Stimulated activated CD4-positive, alpha-beta T cell treated with anti-CD3 and anti-CD28 coated beads, Interleukin-12 subunit alpha, Interleukin-12 subunit beta, amount 100 ng/mL, for 48 hours (primary cell): ENCODE measurements around the gene FCGR1A.
"Not testable (repeated sequence)": the region's sequence is repeated elsewhere in the genome, so short reads cannot be mapped to it uniquely, and the experiment has no call there.

ENCODE experiments used
- DNase-seq, 3 donors: peaks; one replicate each; pipeline ENCODE4 v3.0.0-alpha.2; 2020; ENCODE audit warnings: low read depth in 2 of 3, low spot score in 1 of 3

Gene FCGR1A

DNA sequence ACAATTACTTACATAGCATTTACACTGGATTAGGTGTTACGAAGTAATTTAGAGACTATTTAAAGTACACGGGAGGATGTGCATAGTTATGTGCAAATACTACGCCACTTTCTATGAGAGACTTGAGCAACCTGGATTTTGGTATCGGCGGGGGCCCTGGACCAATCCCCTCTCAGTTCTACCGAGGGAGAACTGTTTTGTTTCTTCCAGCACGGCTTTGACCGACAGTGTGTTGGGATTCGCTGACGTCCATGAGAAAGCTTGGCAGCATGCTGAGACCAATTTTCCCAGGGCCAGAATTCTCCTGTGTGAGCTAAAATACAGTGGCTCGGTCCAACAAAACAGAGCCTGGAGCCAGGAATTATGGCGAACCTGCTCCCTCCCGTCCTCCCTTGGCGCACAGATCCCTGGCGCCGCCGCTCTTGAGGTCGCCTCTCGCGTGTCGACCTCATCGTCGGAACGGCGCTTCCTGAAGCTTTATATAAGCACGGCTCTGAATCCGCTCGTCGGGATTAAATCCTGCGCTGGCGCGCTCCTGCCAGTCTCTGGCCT is 49.3 kb downstream of the FCGR1A start:
- DNase-seq: not testable (repeated sequence)

GRCh38 chr1:149832316-149833126 is 50.0 kb downstream of the FCGR1A start:
- DNase-seq: not testable (repeated sequence)

- not testable (repeated sequence) for DNase-seq
Measured at GRCh38 chr1:149833144-149833543, 50.6 kb downstream of the FCGR1A start.

- not testable (repeated sequence) for DNase-seq
Measured at GRCh38 chr1:149841149-149841548, 58.7 kb downstream of the FCGR1A start.
